Midbrain (tissue), 1 donor: ENCODE measurements around the gene SLC6A12.

Source experiments
- DNase-seq: peaks from one replicate; lab custom pipeline; 2025; lab: John Stamatoyannopoulos, UW

Gene SLC6A12

DNA sequence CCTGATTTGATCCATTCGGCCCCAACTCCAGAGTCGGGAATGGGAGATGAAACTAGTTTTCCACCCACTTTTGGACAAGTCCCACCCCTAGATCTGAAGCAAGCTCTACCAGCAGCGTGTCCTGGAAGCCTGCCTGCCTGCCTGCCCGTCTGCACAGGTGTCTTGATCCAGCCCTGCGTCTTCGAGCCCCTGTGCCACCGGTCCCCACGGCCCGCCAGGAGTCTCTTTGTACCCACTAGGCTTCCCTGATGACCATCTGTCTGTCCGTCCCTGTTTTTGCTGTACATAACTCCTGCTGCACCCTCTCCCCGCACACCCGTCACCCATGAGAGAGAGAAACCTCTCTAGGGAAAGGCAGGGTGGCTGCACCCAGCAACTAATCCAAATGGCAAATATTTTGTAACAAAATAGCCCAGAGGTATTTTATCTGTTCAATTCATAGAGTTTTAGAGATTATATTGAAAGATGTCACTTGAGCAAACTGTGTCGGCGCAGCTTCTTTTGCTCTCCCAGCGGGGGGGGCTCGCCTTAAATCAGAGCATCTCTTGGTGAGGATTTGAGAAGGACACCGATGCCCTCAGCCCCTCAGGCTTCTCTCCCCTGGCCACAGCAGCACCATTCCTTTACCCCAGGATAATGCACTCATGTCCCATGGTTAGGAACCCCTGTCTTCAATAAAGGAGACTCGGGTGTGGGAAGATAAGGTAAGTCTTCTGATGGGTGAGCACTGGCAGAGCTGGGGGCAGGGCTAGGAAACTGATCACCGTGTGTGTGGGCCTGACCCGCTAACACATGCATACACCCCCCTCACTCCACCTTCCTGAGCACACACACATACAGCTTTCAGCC is 35.8 kb downstream of the SLC6A12 start:
- DNase-seq, result no peak

DNA sequence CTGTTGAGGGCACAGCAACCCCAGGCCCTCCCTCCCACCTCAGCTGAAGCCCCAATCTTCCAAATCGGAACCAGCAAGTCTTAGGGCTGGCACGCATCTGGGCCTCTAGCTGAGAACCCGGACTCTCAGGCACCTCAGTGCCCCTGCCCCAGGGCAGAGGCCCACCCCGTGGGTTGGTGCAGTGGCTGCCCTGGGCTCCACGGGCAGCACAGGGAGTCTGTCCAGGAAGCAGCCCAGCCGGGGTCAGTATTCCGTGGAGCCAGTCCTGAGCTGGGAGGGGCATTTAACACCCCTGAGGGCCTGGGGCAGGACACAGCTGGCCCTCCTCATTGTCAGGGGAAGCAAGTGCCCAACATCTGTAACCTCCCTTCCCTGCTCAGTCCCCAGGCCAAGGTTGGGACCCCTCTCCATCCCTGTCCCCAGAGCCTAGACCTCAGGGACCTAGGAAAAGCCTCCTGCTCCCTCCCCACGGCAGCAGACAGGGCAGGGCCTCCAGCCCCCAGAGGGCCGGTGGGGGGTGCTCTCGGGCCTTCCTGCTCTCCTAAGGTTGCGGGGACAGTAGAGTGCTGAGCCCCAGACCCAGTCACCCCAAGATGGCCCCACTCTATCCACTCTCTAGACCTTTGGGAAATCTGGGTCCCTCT is 36.5 kb downstream of the SLC6A12 start:
- no peak for DNase-seq

DNA sequence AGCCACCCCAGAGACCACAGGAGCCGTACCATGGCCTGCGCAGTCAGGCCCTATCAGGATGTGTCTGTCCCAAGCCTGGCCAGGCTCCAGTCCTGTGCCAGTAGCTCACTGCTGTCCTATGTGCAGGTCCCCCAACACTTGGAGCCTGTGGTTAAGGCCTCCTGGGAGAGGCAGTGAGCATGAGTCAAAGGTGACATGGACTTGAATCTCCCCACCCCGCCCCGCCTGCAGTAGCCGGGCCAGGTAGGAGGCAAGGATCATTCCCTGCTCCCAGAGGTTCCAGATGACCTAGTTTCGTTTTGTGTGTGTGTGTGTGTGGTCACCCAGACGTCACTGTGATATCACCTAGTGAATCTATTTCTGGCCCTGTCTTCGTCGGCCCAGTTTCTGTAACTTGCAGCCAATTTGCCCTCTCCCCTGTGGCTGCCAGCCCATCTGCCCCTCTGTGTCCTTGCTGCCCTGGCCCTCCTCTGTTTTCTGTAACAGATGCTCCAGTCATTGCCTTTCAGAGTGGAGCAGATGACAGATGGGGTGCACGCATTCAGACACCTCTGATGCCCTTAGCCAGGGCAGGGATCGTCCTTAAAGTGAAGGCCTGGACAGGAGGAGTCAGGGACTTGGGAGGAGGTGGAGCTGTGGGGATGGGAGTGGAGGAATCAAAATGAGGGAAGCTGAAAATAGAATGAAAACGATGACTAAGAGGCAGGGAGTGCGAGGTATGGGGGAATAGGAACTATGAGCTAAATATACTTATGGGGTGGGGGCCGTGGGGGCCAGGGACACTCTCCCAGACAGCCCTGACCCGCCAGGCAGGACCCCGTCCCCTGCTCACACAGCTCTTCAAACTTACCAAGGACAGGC is 37.4 kb downstream of the SLC6A12 start:
- no peak for DNase-seq

DNA sequence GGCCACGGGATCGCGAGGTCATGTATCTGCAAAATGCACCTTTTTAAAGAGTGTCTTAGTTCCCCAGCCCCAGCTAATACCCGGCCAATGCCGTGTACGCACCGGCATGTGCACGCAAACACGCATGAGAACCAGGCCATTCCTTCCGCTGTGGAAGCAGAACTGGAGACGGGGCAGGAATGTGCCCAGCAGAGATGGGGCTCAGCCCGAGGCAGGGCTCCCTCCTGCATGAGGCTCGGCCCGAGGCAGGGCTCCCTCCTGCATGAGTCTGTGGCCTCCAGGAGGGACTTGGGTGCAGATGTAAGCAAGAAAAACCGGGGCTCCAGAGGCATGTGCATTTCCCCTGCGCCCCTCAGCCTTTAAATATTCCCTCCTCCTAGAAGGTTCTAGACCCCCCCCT is 38.2 kb downstream of the SLC6A12 start:
- DNase-seq, result no peak

DNA sequence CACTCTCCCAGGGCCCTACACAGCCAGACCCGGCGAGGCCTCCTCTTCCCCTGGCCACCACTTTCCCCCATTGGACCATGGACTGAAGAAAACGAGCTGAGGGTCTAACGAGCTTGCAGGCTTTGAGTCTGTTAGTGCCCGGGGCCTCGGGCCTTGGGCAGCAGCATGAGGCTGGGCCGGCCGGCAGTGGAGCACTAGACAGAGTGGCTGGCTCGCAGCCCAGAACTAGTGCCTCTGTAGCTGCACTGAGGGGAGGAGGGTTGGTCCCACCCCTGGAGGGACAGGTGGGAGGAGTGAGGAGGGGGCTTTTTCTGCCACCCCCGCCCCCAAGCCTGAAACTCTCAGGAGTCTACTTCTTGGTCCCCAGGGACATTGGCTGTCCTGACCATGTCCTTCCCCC is 38.7 kb downstream of the SLC6A12 start:
- DNase-seq, result peak; percentile 7

DNA sequence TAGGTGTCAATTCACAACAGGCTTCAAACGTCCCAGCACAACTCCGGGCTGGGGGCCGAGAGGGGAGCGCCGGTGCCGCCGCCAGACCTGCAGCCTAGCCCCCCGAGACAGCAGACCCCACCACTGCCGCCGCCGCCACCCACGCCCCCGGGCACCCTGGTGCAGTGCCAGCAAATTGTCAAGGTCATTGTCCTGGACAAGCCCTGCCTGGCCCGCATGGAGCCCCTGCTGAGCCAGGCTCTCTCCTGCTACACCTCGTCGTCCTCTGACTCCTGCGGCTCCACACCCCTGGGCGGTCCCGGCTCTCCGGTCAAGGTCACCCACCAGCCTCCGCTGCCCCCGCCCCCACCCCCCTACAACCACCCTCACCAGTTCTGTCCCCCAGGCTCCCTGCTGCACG is 39.4 kb downstream of the SLC6A12 start:
- DNase-seq, result no peak

DNA sequence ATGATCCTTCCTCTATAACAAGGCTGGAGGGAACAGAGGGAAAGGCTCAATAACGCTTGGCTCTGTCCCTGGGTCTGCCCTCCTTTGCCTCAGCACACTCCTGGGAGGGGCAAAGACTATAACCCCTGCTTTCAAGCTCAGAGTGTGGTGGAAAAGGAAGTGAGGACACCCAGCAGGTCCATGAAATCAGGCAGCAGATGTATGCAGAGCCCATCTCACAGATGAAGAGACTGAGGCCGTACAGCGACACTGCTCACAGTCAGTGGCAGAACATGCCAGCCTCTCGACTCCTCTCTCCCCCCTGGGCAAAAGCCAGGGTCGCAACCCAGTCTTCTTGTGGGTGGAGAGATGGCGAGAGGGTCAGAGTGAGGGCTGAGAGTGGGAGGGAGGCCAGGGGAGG is 39.8 kb downstream of the SLC6A12 start:
- DNase-seq, result no peak

DNA sequence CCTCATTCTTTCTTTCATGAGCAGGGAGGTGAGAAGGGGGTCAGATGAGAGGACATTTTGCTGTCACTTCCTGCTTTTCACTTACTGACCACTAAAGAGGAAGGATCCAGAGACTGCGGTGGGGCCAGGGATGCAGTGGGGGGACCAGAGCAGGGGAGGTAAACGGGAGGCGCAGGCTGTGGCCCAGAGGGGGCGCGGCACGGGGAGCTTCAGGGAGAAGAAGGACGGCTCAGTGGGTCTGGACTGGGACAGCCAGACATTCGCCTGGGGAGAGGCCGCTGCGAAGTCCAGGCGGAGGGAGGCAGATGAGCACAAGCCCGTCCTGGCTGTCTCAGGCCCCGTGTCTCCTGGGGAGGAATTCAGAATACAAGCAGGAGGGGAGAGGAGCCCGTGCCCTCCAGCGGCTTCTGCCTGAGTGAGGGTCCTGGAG is 41.2 kb downstream of the SLC6A12 start:
- DNase-seq, result no peak

DNA sequence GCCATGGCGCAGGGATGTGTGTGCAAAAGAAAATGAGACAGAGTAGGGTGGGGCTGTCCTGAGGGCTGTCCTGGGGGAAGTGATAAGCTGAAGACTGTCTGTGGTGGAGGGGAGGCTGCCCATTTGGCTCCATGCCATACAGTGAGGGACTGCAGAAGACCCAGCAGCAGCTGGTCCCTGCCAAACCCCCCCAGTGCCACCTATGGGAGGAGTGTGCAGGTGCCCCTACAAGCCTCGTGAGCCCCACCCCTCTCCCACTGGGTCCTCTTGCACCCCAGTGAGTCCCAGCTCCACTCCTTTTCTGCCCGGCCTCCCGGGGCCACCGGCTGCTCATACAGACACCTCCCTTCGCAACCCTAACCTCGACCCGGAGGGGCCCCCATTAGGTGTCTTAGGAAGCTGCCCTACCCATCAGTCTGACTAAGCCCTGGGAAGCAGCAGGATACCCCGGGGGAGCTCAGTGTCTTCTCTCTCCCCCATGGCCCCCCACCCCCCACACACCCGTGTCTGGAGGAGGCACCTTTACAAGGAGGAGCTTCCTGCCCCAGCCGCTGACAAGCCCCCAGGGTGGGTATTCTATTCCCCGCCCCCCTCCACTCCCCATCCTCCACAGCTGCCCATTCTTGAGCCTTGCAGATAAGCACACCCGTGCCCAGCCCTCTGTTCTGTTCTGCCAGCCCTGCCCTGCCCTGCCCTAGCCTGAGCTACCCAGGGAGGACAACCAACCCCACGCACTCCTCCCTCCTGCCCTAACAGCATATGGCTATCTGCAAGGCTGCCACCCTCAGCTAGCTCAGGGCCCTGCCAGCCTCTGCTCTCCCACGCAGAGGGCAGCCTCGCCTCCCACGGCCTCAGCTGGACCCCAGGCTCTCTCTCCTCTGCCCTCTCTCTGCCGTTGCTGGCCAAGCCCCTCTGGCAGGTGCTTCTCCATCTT is 41.9 kb downstream of the SLC6A12 start:
- DNase-seq, result no peak

DNA sequence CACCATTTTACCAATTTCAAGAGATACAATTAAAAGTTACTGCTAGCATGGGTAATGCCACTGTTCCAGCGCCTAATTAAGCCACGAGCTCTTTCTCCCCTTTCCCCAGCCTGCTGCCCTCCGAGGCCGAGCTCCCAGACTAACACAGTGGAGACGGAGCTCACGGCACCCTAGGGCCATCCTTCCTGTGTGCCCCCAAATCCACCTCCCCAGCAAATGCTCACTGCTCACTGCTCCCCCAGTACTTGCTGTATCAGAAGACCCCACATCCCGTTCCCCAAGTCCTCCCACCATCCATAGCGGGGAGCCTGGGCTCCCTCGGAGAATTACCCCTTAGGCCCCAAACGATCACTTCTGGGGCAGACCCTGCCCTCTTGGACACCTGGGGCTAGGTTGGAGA is 42.7 kb downstream of the SLC6A12 start:
- no peak for DNase-seq

DNA sequence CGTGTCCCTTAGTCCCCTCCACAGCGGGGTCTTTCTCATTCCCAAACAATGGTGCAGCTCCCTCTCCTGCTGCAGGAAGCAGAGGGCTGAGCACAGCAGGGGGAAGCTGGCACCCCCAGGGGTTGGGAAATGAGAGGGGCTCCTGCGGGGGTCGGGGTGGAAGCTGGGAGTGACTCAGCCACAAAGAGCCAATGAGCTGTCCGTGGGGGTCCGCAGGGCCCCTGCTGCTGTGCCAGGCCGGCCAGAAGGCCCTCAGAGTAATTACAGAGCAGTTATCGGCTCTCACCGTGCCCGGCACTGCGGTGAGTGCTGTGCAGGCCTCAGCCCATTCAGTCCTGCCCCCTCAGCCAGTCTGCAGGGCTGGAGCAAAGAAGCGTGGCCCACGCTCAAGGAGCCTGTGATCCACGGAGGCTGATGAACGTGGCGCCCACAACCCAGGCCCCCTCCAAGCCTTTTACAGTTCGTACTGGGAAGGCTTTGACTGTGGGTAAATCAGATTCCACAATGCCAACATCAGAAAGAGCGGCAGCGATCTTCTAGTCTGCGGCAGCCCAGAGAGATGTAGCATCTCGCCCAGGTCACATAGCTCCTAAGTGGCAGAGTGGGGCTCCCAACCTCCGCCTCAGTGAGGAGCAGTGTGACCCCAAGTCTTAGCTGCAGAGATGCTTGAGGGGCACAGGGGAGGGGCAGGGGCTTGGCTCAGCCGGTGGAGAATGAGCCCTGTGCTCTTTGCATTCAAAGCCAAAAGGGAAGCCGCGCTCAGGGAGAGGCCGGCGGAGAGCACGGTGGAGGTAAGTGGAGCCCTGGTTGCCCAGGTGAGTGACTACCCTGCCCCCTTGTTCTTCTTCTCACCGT is 43.4 kb downstream of the SLC6A12 start:
- DNase-seq, result no peak

DNA sequence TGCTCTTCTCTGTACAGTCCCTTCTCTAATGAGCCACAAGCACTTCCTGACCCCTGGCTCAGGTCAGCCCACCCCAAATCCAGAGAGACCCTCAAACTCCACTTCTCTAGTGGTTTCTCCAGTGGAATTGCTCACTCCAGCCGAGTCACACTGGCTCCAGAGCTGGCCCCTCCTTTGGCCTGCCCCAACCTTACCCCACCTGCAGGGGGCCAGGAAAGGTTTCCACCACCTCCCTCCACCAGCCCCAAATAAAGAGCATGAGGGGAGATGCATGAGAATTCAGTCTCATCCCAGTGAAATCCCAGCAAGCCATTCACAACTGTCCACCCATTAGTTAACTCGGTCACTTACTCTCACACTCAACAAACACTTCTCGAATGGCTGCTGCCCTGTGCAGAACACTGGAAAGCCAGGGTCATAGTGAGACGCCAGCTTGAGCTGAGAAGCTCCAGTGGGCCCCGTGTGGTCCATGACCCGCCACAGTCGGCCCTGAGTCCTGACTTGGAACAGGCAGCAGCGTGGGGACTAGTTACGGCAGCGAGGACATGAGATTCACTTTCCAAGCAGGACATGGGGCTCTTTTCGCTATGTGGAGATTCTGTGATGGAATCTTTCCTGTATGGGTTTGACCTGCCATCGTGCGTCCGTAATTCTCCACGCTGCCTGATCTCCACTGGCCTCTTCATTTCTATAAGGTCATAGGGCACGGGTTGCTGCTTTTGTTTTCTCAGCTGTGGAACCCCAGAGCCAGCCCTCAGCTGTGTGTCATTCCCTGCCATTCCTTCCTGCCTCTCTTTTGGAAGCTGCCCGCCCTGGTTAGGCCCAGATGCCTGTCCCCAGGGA is 44.2 kb downstream of the SLC6A12 start:
- DNase-seq, result no peak

DNA sequence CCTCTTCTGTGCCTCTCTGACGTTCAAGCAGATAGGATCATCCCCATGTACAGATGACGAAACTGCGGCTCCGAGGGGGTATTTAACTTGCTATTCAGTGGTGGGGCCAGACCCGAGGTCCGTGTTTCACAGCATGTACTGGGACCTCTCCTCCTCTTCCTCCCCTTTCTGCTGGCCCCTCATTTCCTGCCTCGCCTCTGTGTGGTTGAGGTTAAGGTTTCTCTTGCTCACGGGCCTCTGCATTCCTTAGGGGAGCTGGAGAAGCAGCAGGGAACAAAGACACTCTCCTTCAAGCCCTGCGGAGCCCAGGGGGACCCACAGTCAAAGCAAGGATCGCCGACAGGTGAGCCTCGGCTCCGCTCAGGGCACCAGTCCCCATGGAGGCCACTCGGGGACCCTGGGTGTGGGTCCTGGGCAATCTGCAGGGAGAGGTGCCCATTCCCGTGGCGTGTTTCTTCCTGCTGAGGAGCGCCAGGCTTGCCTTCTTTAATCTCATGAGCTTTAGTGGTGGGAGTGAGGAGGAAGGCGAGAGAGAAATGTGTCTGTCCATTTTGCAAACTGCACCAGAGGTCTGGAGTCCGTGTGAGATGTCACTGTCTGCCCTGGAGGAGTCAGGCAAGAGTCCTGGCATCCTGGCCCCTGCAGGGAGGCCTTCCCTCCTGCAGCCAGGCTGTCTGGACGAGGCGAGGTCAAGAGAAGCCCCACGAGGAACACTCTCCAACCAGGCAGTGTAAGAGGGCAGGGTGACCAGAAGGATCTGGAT is 45.0 kb downstream of the SLC6A12 start:
- DNase-seq, result no peak

DNA sequence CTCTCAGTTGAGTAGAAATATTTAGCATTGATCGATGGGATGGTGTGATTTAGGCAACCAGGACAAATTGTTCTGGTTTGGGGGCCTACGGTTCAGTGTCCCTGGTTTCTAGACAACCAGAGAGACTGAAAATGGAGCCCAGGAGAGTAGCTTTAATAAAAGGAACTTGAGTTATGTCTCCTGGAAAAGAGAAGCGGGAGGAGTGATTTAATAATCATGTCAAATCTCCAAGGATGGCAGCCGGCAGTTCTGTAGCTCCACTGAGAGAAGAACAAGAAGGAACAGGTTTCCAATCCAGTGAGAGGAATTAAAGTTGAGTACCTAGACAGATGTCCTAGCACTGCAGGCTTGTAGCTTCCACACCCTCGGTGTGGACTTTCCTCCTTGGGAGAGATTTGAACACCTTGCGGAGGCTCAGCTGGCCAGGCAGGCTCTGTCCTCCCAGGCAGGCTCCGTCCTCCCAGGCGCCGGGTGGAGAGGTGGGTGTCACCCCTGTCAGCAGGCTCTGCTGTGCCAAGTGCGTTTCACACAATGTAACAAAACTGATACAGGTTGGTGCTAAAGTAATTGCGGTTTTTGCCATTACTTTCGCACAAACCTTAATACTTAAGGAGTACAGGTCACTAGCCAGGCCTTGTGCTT is 45.9 kb downstream of the SLC6A12 start:
- DNase-seq, result no peak

DNA sequence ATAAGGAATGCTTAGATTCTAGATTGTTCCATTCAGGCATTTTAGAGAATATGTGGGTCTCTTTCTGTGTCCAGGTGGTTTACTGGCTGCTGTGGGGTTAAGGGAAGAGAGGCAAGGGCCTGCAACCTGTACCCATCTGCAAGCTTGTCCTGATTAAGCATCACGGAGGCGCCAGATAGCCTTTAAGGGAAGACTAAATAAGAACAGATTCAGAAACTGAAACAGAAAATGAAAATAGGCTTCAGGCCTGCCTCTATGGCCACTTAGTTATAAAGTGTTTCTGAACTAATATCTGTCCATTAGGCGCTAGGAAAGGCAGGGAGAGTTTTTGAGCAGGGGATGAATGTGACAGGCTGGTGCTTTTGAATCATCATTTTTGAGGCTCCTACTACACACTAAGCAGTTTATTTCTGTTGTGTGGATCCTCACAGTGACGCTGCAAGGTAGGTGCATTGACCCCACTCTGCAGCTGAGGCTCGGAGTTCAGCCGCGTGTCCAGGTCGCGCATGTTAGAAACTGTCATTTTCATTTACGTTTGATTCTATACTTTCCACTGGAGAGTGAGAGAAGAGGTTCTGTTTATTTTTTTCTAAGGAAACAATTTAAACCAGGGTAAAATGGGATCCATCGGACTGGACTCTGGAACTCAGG is 47.4 kb downstream of the SLC6A12 start:
- DNase-seq, result no peak

DNA sequence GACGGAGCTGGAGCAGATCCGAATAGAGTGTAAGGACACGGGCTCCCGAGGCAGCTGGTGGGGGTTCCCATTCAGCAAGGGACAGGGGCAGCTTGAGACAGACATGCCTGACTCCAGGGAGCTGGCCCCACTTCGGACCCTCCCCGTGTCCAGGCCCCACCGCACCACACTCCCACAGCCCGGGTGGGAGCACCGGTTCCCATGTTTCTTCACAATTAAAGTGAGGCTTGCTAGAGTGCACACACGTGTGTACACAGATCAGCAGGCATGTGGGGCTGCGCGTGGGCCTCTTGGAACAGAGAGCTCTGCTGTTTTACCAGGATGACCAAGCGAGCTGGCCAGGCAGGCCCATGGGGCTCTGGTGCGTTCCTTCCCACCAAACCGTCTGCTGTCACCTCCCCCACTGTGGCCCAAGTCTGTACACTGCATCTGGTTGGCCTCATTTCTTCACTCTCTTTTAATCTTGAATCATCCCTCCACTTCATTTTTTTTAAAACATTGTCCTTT is 48.0 kb downstream of the SLC6A12 start:
- no peak for DNase-seq

DNA sequence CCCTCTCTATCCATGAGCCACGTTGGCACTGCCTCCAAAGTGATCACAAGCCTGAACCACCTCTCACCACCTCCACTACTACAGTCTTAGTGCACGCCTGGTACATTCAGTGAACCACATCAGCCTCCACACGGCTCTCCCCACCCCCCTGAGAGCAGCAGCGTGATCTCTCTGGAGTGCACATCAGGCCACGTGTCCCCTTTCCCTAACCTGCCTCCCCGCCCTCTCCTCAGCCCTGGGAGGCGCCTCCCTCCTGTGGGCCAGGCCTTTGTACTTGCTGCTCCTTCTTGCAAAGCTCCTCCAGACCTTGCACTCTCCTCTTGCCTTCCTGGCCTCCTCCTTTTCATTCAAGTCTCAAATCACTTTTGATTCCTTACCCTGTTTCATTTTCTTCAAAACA is 49.8 kb downstream of the SLC6A12 start:
- DNase-seq, result no peak
